HG03175 (cell line): Measurements from ENCODE around the gene PDS5B.
"Not testable (repeated sequence)": the region's sequence is repeated elsewhere in the genome, so short reads cannot be mapped to it uniquely, and the experiment has no call there.

Experiments
- ATAC-seq: cut with Tn5 transposase; IDR thresholded peaks from one replicate; pipeline ENCODE4 v1.9.1; 2021; ENCODE audit warnings: mild to moderate bottlenecking, moderate library complexity; ENCODE audit not compliant: unreplicated experiment

PDS5B gene

GRCh38 chr13:32586080-32586900, at the start of gene PDS5B:
TSS of gene PDS5B (plus strand) at chr13:32586452. CDS start at chr13:32648773, 62,321 bp downstream.
- ATAC-seq: peak; percentile 83

DNA sequence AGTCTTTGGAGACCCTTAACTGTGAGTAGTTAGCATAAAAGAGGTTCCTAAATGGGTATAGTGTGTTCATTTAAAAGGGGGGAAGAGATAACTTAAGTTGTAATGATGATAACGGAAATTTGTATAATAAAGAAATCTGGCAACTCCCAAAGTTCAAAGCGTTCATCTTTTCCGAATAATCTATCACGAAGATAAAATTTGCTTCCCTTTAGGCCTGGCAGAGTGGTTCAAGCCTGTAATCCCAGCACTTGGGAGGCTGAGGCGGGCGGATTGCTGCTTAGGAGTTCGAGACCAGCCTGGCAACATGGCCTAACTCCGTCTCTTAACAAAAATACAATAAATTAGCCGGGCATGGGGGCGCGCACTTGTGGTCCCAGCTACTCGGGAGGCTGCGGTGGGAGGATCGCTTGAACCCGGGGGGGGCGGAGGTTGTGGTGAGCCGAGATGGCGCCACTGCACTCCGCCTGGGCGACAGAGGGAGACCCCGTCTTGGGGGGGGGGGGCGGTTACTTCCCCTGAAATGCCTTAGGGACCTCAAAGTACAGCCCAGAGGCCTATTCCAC, 48.6 kb upstream of the PDS5B start:
- ATAC-seq: no peak

DNA sequence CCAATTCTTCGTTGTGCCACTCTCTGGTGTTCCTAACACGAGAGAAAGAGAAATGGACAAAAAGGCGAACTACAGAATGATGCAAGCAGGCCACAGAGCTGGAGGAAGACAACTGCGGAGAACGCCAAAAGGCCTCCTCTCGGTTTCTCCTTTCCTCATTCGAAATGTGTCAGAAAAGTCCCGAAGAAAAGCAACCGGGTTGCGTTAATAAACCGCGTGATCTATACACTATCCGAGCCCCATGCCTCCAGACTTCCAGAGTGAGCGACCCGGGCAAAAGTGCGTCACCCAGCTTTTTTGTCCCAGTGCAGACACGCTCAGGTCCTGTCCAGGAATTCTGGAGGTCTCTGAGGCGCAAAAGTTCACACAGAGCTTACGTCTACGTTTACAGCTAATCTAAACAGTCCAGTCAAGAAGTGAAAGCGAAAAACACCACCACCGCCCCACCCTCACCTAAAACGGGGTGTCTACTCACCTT, 48.1 kb upstream of the PDS5B start:
- ATAC-seq: peak; percentile 87

DNA sequence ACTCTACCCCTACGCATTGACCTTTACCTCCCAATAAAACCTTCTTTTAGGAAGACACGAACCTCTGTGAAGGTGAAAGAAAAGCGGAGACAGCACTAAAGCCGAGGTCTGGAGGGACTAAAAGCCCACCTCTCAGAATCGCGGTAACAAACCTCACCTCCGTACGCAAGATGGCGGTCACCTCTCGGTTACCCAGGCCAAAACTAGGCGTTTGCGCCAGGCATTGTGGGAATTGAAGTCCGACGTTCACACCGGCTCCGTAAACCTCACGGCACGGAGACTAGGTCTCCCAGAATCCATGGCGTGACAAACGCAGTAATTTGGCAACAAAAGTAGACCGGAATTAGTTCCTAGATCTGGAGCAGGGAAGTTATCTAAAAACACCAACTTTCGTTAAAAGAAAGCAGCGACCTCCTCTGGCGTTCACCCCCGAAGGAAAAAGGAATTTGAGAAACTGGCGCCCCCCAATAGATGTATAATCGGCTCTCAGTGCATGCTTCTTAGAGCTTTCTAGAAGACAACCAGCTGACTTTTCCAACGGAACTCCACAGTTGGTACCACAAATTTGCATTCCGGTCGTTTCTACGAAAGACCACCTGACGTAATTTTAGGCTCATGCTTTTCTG, 47.5 kb upstream of the PDS5B start, which contains the start of gene N4BP2L2:
TSS of gene N4BP2L2 (minus strand) at position 175 of the 626 bp plus-strand sequence. CDS start 1,768 bp downstream, outside the sequence.
- peak; percentile 97 for ATAC-seq

DNA sequence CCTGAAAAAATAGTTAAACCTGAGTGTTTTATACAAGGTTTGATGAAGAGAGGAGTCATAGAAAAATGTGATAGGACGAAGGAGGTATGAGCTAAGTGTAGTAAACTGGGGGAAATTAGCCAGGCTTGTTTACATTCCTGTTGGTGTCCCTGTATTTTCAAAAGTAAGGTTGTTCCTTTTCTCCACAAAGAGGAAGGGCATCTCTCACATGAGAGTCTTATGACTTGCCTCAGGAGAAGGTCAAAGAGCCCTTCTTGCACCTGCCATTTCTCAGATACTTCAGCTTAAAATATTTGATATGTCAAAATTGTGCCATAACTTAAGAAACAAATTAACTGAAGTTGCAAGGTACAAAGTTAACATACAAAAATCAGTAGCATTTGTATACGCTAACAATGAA, 44.0 kb upstream of the PDS5B start:
- ATAC-seq: no peak

DNA sequence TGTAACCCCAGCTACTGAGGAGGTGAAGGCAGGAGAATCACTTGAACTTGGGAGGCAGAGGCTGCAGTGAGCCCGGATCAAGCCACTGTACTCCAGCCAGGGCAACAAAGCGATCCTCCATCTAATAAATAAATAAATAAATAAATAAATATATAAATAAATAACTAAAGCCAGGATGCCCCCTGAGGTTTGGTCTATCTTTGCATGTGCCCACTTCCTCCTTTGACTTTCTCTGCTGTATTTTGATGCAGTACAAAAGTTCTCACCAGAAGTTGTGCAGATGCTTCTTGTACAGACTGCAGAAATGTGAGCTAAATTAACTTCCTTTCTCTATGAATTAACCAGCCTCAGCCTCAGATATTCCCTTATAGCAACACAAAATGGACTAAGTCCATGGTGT, 41.2 kb upstream of the PDS5B start:
- ATAC-seq: peak; percentile 66

GRCh38 chr13:32548837-32549236, 37.4 kb upstream of the PDS5B start:
- no peak for ATAC-seq

DNA sequence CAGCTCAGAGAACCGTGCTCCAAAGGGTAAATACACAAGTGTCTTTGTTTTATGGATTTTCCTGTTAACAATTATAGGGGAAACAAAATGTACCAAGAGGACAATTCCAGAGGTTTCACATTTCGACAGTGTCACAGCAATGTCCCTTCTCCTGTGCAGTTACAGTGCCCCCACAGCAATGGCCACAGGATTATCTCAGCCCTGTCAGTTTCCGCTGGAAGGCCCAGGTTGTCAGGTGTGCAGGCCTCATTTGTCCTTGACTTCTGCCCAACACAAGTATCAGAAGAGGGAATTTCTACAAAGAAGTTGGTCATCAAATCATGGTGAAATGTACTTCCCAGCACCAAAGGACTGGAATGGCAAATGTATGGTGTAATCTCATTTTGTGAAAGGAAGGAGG, 36.5 kb upstream of the PDS5B start:
- no peak for ATAC-seq

DNA sequence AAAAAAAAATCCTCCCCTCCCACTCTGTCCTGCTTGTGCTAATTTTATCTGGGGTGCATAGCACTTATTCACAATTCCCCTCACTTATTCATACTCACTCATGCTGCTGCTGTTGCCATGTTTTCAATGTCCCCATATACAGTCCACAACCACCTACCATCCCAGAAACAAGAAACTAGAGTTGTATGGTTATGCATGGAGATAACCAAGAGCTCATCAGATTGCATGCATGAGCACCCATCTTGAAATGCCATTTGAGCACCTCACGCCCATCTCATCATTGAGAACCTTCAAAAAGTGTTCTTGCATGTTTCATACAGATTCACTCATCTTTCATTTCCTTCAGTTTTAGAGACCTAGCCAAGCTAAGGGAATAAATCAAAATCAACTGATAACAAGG, 32.5 kb upstream of the PDS5B start:
- no peak for ATAC-seq

GRCh38 chr13:32555613-32556012, 30.6 kb upstream of the PDS5B start:
- ATAC-seq: no peak

- ATAC-seq: not testable (repeated sequence)
Observed at GRCh38 chr13:32560842-32561241, 25.4 kb upstream of the PDS5B start.

- not testable (repeated sequence) for ATAC-seq
Observed at GRCh38 chr13:32575687-32576086, 10.6 kb upstream of the PDS5B start.

DNA sequence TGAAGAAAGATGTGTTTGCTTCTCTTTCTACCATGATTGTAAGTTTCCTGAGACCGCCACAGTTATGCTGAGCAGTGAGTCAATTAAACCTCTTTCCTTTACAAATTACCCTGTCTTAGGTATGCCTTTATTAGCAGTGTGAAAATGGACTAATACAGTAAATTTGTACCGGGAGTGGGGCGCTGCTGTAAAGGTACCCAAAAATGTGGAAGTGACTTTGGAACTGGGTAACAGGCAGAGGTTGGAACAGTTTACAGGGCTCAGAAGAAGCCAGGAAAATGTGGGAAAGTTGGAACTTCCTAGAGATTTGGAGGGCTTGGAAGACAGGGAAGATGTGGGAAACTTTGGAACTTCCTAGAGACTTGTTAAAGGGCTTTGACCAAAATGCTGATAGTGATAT, 9.2 kb upstream of the PDS5B start:
- no peak for ATAC-seq

DNA sequence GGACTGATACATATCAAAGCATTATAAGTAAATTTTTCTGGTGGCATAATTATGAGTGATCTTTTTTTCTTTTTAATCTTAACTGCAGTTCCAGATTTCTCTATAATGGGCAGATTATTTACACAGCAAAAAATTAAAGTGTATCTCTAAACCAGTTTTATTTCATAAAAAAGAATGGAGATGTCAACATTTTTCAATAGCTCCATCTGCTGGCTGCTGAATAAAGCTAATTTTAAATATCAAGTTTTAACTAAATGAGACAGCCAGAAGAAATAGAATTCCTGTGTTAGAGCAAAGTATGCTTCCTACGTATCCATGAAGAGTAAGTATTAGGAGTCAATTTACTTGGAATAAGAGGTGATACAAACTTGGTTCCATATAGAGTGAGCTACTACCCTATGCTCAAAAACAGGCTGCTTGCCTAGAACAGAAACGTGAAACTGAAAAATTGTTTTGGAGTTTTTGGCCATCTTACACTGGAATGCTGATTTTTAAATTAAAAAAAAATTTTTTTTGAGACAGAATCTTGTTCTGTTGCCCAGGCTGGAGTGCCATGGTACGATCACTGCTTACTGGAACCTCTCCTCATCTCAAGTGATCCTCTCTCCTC, 5.0 kb upstream of the PDS5B start:
- ATAC-seq: no peak

DNA sequence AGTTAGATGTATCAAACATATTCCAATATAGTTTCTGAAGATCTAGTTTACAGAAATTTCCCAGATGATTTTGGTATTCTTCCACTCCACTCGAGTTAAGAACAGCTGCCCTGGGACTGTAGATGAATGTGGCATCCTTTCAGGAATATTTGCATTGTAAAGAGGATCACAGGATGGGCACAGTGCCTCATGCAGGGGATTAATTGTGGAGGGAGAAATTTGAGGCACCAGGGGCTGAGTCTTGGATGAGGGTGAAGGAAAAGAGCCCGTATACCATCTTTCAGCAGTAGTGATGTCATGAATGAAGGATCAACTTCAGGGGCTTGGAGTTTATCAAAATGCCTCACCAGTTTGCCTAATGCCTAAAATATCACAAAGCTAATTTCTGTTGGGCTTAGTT, 4.0 kb upstream of the PDS5B start:
- ATAC-seq: no peak

DNA sequence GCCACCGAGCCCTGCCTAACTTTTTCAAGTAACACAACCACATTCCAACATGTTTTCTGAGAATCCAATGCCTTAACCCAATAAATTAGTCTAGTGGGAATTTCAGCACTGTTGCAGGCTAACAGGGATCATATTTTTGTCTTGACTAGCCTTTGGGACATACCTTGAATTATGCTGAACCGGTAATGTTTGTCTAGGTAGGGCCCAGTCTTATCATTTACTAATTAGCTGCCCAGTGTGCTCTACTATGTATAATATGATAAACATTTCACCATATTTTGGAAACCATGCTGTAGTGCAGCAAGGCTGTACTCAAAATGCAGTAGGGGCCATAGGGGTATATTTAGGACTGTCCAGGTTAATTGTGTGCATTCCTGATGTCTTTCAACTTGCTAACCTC, 3.3 kb upstream of the PDS5B start:
- ATAC-seq: no peak

- ATAC-seq: no peak
Observed at GRCh38 chr13:32585550-32586079, 637 bp upstream of the PDS5B start.

DNA sequence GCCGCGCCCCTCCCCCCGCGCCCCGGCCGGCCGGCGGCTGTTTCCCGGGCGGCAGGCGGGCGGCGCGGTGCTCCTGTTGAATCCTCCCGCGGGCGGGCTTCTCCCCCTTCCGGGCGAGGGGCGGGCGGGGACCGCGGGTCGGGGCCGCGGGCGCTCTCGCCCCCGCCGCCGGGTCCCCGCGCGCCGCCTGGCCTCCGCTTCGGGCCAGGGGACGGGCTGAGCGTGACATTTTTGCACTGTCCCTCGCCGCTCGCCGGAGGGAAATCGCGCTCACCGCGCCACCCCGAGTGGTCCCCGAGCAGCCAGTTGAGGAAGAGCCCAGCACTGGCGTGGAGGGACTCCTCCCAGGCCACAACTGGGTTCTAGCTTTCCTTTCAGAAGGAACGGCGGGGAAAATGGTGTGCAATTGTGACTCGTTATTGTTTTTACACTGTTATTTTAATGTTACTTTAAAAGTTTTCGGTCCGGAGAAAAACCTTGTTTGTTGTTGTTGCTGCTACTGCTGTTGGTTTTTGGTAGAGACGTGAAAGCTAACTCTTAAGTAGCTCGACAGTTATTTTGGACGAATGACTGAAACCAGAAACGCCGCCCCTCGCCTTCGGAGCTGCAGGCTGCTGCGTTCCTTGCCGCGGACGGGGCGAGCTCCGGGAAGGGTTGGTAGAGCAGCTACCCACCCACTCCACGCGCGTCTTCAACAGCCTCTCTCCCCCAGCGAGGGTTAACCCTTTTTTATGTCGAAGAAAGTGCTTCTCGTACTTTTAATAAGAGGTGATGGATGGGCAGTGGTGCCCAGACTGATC, 959 bp downstream of the PDS5B start:
- peak; percentile 47 for ATAC-seq

DNA sequence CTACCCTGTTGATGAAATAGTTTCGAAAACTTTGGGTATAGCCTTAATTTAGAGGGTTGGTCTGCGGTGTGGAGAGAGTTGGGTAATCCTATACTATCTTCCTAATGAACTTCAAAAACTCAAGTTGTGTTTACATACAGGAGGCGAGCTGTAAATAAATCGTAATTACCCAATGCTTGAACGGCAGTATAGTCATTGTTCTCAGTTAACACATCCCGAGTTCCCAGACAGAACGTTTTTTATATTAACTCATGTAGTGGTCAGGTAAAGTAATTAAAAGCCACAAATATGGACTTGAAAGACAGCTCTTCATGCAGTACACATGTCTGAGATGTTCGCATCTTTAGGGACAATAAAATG, 1.5 kb downstream of the PDS5B start:
- ATAC-seq: no peak

GRCh38 chr13:32588736-32589135, 2.5 kb downstream of the PDS5B start:
- ATAC-seq: no peak
